Measurements from ENCODE around the gene FSD2. TPM values are rescaled to one million over a fixed set of nuclear protein-coding genes. Genes with fewer than 3 reads are reported as not detected.

The FSD2 gene
- total RNA-seq, 1 donor, result not detected

DNA sequence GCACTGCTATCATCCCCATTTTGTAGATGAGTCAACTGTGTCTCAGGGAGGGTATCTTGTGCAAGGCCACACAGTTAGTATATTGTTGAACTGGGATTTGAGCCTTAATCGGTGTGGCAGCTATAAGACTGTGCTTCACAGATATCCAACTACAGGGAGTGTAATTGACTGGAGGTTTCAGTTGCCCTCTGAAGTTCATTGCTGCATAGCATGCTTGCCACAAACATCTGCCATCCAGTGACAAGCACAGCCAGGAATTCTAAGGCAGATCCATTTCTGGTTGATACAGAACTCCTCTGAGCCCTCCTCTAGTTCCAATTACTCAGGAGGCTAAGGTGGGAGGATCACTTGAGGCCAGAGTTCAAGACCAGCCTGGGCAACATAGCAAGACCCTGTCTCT lies 16.4 kb downstream of the FSD2 start:
- Histone ChIP-seq H3K4me1 (ENCODE audit: insufficient read depth, low read length) (no peaks in the 10 kb centered on the region), H3K27me3 (ENCODE audit: insufficient read depth, low read length) (no peaks in the 10 kb centered on the region), H3K9me3 (ENCODE audit: low read depth, low read length) (no peaks in the 10 kb centered on the region), H2AFZ (ENCODE audit: low read length) (no peak overlapping the region), H3K79me2 (ENCODE audit: insufficient read depth, low read length) (no peaks in the 10 kb centered on the region), H3K27ac (ENCODE audit: low read depth, low read length) (no peak overlapping the region), H3K4me2 (ENCODE audit: insufficient read depth, low read length) (no peak overlapping the region), H3K4me3 (ENCODE audit: insufficient read depth, low read length) (no peak overlapping the region), H3K36me3 (ENCODE audit: insufficient read depth, low read length) (no peaks in the 10 kb centered on the region), H4K20me1 (ENCODE audit: insufficient read depth, low read length) (no peaks in the 10 kb centered on the region)
- TF ChIP-seq, protein P1, sequence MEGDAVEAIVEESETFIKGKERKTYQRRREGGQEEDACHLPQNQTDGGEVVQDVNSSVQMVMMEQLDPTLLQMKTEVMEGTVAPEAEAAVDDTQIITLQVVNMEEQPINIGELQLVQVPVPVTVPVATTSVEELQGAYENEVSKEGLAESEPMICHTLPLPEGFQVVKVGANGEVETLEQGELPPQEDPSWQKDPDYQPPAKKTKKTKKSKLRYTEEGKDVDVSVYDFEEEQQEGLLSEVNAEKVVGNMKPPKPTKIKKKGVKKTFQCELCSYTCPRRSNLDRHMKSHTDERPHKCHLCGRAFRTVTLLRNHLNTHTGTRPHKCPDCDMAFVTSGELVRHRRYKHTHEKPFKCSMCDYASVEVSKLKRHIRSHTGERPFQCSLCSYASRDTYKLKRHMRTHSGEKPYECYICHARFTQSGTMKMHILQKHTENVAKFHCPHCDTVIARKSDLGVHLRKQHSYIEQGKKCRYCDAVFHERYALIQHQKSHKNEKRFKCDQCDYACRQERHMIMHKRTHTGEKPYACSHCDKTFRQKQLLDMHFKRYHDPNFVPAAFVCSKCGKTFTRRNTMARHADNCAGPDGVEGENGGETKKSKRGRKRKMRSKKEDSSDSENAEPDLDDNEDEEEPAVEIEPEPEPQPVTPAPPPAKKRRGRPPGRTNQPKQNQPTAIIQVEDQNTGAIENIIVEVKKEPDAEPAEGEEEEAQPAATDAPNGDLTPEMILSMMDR (IDR thresholded peaks at IDR 0.05; ENCODE audit: extremely low read depth, low read depth, low read length), result no peak
- DNase-seq (ENCODE audit: insufficient read length, low spot score, missing footprints), result no peak

DNA sequence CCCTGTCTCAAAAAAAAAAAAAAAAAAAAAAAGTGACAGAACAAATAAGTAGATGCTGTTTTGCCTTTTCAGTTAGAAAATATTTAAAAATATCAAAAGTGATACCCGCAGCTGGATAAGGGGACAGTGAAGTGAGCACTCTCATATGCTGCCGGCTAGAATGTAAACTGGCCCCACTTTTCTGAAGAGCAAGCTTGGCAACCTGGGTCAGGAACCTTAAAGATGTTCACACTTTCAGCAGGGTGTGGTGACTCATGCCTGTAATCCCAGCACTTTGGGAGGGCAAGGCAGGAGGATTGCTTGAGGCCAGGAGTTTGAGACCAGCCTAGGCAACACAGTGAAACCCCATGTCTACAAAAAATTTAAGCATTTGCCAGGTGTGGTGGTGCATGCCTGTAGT lies 17.4 kb downstream of the FSD2 start:
- H3K27me3 ChIP-seq (ENCODE audit: insufficient read depth, low read length), result no peaks in the 10 kb centered on the region
- H3K9me3 ChIP-seq (ENCODE audit: low read depth, low read length), result no peaks in the 10 kb centered on the region
- TF ChIP-seq, protein P1 (IDR thresholded peaks at IDR 0.05; ENCODE audit: extremely low read depth, low read depth, low read length), result no peak
- no peaks in the 10 kb centered on the region for H3K79me2 ChIP-seq (ENCODE audit: insufficient read depth, low read length)
- no peaks in the 10 kb centered on the region for H3K4me1 ChIP-seq (ENCODE audit: insufficient read depth, low read length)
- DNase-seq (ENCODE audit: insufficient read length, low spot score, missing footprints), result no peak
- H3K4me2 ChIP-seq (ENCODE audit: insufficient read depth, low read length), result no peak overlapping the region
- no peaks in the 10 kb centered on the region for H4K20me1 ChIP-seq (ENCODE audit: insufficient read depth, low read length)
- H2AFZ ChIP-seq (ENCODE audit: low read length), result no peak overlapping the region
- H3K27ac ChIP-seq (ENCODE audit: low read depth, low read length), result no peak overlapping the region
- H3K36me3 ChIP-seq (ENCODE audit: insufficient read depth, low read length), result no peaks in the 10 kb centered on the region
- no peak overlapping the region for H3K4me3 ChIP-seq (ENCODE audit: insufficient read depth, low read length)

DNA sequence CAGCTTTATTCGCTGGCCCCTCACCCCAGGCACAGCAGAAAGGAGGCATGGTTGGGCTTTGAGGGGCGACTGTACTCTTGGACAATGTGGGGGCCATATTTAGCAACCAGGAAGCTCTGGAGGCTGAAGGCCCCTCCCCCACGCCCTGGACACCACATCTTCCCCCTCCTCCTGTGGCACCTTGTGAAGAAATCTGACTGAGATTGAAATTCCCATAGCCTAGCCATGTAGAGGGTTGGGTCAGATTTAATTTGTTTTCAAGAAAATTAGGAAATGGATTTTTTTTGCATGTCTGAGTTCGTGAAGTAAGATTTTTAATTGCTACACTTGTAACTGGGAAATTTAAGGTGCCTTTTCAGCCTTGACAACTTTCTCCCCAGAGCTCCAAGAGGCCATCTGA lies 24.5 kb downstream of the FSD2 start:
- Histone ChIP-seq H2AFZ (ENCODE audit: low read length) (no peak overlapping the region), H3K36me3 (ENCODE audit: insufficient read depth, low read length) (no peaks in the 10 kb centered on the region), H3K27ac (ENCODE audit: low read depth, low read length) (no peak overlapping the region), H3K4me2 (ENCODE audit: insufficient read depth, low read length) (no peak overlapping the region), H3K27me3 (ENCODE audit: insufficient read depth, low read length) (no peaks in the 10 kb centered on the region), H3K79me2 (ENCODE audit: insufficient read depth, low read length) (no peaks in the 10 kb centered on the region), H3K9me3 (ENCODE audit: low read depth, low read length) (no peaks in the 10 kb centered on the region), H4K20me1 (ENCODE audit: insufficient read depth, low read length) (no peaks in the 10 kb centered on the region), H3K4me3 (ENCODE audit: insufficient read depth, low read length) (no peak overlapping the region), H3K4me1 (ENCODE audit: insufficient read depth, low read length) (no peaks in the 10 kb centered on the region)
- TF ChIP-seq, protein P1 (IDR thresholded peaks at IDR 0.05; ENCODE audit: extremely low read depth, low read depth, low read length), result no peak
- DNase-seq (ENCODE audit: insufficient read length, low spot score, missing footprints), result no peak

DNA sequence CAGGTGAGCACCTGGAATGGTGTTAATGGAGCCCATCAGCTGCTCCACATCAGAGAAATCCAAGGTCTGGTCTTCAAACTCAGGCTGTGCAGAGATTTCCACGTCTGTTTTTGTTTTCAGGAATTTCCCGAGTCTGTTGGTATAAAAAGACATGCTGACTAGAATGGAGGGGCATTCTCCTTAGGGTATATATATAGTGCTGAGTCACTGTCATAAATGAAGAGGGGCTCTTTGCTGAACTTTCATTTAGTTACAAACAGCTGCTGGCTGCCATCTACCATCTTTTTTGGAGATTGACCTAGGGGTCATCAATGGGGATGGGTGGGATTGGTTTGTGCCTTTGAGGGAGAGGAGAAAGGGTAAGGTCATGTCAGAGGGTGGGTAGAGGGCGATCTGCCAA lies 27.1 kb downstream of the FSD2 start:
- no peaks in the 10 kb centered on the region for H4K20me1 ChIP-seq (ENCODE audit: insufficient read depth, low read length)
- no peaks in the 10 kb centered on the region for H3K36me3 ChIP-seq (ENCODE audit: insufficient read depth, low read length)
- H3K4me3 ChIP-seq (ENCODE audit: insufficient read depth, low read length), result no peak overlapping the region
- no peak overlapping the region for H3K4me2 ChIP-seq (ENCODE audit: insufficient read depth, low read length)
- no peaks in the 10 kb centered on the region for H3K4me1 ChIP-seq (ENCODE audit: insufficient read depth, low read length)
- no peaks in the 10 kb centered on the region for H3K27me3 ChIP-seq (ENCODE audit: insufficient read depth, low read length)
- no peaks in the 10 kb centered on the region for H3K9me3 ChIP-seq (ENCODE audit: low read depth, low read length)
- TF ChIP-seq, protein P1 (IDR thresholded peaks at IDR 0.05; ENCODE audit: extremely low read depth, low read depth, low read length), result no peak
- H3K79me2 ChIP-seq (ENCODE audit: insufficient read depth, low read length), result no peaks in the 10 kb centered on the region
- no peak overlapping the region for H2AFZ ChIP-seq (ENCODE audit: low read length)
- no peak overlapping the region for H3K27ac ChIP-seq (ENCODE audit: low read depth, low read length)
- DNase-seq (ENCODE audit: insufficient read length, low spot score, missing footprints), result no peak
